NCI-H2029 (cell line): ENCODE results near the gene BACE2.
A peak's percentile ranks its signal among the peaks of the same experiment; 100 is the strongest.
"Not testable (repeated sequence)": the region's sequence is repeated elsewhere in the genome, so short reads cannot be mapped to it uniquely, and the experiment has no call there.

ENCODE experiments used
- DNase-seq: peaks from one replicate; lab custom pipeline; 2025; lab: John Stamatoyannopoulos, UW

BACE2 gene

DNA sequence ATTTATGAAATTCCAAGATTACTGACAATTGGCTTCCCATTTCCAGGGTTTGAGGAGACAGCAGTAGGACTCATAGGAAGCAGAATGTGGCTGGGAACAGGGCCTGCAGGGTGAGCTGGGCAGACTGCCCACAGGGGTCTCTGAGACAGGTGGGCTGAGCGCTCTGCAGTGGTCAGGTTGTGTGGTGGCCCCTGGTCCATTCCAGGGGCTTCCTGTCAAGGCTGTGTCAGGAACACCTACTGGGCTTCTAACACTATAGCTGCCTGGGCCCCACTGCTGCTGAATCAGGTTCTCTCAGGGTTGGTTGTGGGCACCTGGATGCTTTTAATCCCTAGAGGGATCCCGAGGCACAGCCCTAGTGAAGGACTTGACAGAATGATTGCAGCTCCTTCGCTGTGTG lies 72.1 kb downstream of the BACE2 start:
- DNase-seq, result no peak

DNA sequence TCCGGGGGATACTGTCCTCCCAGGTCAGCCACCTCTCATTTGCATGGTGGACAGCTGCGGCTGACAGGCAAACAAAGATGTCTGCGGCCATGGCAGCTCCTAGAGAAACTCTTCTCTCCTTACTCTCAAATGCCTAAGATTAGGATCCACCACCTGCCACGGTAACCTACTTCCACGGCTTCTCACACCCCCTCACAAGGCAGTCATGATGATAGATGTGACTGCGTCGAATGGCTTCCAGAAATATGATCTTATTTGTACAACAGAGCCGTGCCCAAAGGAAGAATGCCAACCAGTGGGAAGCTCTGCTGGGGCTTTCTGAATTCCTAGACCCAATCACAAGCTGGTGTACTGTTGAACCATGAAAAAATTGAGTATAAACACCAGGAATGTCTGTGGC lies 73.4 kb downstream of the BACE2 start:
- peak; percentile 96 for DNase-seq

DNA sequence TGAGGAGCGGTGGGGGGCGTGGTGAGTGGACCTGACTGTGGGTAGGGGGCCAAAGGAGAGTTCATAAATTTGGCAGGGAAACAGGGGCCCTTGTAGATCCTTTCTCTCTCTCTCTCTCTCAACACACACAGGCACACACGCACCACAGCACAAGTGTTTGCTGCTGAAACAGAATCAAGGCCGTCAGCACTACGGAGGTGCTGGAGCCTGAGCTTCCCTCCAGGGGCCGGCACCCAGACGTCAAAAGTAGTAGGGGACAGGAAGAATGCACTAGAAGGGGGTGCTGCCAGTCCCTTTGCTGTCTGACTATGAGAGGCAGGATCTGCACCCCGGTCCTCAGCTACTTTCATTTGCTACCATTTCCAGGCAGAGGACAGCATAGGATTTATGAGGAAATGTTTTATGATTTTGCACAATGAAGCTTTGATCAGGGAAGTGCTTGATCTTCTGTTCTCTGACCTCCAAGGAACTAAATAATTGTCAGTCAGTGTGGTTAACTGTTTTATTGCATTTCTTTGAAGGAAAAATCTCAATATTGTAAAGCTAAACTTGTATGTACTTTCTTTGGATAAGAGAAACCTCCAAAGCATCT lies 74.4 kb downstream of the BACE2 start:
- peak; percentile 38 for DNase-seq

DNA sequence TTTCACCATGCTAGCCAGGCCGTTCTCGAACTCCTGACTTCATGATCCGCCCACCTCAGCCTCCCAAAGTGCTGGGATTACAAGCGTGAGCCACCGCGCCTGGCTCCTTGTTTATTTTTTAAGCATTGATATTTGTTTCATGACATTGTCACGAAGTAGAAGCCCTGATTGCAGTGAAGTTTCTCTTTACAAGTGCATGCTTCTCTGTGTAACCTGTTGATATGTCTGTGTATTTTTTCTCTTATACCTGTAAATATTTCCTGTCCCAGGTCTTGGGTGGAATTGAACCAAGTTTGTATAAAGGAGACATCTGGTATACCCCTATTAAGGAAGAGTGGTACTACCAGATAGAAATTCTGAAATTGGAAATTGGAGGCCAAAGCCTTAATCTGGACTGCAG lies 75.1 kb downstream of the BACE2 start:
- DNase-seq, result no peak

DNA sequence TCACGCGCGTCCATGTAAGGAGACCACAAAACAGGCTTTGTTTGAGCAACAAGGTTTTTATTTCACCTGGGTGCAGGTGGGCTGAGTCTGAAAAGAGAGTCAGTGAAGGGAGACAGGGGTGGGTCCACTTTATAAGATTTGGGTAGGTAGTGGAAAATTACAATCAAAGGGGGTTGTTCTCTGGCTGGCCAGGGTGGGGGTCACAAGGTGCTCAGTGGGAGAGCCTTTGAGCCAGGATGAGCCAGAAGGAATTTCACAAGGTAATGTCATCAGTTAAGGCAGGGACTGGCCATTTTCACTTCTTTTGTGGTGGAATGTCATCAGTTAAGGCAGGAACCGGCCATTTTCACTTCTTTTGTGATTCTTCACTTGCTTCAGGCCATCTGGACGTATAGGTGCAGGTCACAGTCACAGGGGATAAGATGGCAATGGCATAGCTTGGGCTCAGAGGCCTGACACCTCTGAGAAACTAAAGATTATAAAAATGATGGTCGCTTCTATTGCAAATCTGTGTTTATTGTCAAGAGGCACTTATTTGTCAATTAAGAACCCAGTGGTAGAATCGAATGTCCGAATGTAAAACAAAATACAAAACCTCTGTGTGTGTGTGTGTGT lies 76.4 kb downstream of the BACE2 start:
- DNase-seq, result not testable (repeated sequence)

DNA sequence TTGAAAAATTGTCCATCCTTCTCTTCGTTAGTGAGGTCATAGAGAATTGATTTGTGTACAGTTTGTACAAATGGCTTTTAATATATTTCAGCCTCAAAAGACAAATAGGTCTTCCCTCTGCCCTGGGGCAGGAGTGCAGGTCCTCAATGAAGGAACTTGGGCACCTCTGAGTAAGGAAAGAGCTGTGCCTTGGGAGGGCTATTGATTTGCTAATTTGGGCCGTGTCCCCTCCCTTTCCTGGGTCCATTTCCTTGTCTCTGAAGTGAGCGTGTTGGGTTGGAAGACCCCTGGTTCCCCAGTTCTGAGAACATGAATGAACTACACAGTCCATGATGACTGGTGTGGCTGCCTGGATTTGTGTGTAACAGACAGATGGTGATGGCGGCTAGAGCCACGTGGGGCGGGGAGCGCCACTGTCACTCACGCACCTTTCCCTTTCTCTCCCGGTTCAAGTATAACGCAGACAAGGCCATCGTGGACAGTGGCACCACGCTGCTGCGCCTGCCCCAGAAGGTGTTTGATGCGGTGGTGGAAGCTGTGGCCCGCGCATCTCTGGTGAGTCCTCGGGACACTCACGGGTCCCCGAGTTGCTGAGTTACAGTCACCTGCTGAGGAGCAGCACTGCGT lies 77.7 kb downstream of the BACE2 start:
- DNase-seq, result no peak

DNA sequence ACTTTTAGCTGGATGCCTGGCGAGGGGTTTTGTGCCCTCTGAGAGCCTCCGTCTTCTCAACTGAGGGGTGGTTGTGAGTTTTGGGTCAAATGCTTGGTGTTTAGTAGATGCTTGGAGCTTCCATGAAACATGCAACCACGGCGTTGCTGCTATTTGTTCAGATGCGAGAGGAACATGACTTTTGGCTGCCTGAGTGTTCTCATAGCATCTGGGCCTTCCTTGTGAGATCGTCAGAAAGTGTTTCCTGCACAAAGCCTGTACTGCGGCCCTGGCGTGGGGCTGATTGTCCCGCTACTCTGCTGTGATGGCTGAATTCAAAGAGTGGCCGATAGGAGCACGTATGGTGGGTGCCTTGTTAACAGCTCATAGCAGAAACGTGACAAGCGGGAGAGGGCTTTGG lies 78.8 kb downstream of the BACE2 start:
- DNase-seq, result no peak

DNA sequence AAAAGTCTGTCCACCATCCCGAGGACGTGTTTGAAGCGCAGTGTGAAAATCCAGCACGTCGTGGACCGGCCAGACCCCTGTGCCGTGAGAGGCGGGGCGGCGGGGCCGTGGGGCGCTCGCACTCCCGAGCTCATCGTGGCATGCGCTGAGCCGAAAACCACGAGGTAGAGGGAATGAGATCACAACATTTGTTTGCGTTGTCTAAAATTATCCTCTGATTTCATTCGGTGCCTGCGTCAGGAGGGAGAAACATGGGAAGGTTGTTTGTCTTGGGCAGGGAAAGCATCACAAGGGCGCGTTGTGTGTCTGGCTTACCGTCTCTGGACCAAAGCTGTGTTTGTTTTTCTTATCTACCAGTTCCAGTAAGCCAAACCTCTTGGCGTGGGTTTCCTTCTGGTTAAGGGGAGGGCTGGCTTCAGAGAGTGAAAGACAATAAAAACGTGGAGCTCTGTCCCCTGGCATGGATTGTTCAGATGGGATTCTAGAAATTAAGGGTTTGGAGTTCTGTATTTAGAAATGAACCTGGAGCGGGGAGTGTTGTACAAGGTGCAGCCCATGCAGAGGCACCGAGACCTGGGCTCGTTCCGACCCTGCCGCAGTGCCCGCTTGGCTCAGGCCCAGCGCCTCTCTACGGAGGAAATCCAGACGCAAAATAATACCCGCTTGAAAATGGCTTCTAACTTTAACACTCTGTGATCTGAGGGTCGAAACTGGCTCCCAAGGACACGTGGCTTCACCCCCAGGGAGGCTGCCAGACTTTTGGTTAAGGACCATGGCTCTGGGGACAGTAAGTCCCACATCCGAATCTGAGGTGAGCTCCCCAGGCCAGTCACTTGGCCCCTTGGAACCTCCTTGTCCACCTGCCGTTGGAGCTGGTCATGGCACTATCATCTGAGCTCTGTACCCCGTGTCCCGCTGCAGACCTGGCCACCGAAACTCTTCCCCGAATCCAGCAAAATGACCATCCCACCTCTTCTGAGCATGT lies 79.9 kb downstream of the BACE2 start:
- peak; percentile 94 for DNase-seq

DNA sequence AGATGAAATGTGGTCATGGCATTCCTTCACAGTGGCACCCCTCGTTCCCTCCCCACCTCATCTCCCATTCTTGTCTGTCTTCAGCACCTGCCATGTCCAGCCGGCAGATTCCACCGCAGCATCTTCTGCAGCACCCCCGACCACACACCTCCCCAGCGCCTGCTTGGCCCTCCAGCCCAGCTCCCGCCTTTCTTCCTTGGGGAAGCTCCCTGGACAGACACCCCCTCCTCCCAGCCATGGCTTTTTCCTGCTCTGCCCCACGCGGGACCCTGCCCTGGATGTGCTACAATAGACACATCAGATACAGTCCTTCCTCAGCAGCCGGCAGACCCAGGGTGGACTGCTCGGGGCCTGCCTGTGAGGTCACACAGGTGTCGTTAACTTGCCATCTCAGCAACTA lies 81.5 kb downstream of the BACE2 start:
- DNase-seq, result no peak

DNA sequence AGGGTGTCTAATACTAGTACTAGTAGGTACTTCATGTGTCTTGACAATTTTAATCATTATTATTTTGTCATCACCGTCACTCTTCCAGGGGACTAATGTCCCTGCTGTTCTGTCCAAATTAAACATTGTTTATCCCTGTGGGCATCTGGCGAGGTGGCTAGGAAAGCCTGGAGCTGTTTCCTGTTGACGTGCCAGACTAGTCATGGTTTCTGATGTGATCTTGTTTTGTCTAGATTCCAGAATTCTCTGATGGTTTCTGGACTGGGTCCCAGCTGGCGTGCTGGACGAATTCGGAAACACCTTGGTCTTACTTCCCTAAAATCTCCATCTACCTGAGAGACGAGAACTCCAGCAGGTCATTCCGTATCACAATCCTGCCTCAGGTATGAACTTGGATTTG lies 82.6 kb downstream of the BACE2 start:
- peak; percentile 63 for DNase-seq

DNA sequence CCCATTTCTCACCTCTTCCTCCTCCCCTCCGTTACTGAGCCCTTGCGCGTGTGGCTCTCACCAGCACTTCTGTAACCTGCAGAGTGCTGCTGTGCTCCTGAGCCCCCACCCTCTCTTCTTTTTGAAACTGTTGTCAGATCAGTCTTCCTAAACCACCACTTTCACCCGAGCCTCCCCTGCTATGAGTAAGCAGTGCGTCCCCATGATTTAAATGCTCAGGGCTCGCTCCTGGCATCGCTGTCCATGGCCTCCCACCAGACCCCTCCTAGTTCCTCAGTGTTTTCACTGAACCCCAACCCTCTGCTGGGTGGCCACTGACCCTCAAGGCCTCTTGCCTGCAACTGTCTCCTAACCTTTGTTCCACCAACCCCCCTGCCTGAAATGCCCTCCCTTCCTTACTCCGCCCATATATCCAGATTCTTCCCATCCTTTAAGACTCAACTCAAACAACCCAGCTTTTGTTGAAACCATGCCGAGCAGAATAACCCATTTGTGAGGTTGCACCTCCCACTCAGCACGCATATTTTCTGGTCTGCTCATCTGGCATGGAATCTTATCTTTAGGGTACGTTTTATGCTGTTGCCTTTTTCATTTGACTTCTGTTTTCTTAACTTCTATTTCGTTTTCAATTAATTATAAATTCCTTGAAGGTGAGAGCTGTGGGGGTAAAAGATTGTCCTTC lies 84.1 kb downstream of the BACE2 start:
- no peak for DNase-seq

DNA sequence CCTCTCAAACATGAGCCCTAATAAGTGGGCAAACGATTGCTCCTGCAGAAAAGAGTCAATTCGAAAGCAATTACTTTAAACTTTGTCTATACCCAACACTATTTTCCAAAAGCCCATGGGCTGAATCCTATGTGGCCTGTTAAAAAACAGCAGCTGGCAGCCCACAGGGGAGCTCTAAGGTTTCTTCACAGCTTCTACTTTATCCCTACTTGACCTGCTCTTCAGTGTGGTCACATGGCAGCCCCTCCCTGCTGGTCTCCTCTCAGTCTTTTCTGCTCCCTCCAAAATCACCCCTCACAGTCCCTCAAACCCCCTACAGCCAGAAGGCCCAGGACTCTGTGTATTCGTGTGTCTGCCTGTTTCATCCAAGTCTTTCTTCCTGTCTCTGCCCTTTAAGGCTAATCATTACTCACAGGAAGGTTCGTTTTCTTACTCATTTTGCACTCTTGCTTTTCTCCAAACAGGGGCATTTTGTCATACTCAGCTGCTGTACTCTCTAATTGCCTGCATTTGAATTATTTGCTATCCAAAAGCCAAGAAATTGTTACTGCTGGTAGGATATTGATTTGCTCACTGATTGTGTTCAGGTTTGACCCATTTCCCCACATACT lies 86.2 kb downstream of the BACE2 start:
- no peak for DNase-seq

DNA sequence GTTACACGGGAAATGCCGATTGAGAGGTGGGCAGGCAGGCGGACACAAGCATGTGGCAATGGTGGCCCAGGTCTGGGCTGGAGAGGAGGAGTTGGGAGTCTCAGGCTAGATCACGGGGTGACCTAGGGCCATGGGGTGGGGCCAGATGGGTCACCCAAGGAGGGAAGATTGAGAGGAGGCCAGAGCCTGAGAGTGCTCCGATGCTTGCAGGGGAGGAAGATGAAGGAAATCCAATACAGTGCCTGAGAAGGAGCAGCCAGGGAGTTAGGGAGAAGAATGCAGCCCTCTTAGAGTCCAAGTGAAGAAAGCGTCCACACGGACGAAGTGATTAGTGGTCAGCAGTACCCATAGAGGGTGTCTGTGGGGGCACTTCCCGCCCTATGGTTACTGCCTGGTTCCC lies 87.2 kb downstream of the BACE2 start:
- no peak for DNase-seq

DNA sequence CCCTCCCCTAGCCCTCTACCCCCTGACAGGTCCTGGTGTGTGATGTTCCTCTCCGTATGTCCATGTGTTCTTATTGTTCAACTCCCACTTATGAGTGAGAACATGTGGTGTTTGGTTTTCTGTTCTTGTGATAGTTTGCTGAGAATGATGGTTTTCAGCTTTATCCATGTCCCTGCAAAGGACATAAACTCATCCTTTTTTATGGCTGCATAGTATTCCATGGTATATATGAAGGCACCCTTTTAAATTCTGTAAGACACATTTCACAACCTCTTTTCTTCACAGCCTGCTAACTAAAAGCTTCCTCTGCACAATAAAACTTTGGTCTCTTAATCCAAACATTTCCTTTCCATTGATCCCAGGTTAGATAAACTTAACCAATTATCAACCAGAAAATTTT lies 88.3 kb downstream of the BACE2 start:
- DNase-seq, result not testable (repeated sequence)

DNA sequence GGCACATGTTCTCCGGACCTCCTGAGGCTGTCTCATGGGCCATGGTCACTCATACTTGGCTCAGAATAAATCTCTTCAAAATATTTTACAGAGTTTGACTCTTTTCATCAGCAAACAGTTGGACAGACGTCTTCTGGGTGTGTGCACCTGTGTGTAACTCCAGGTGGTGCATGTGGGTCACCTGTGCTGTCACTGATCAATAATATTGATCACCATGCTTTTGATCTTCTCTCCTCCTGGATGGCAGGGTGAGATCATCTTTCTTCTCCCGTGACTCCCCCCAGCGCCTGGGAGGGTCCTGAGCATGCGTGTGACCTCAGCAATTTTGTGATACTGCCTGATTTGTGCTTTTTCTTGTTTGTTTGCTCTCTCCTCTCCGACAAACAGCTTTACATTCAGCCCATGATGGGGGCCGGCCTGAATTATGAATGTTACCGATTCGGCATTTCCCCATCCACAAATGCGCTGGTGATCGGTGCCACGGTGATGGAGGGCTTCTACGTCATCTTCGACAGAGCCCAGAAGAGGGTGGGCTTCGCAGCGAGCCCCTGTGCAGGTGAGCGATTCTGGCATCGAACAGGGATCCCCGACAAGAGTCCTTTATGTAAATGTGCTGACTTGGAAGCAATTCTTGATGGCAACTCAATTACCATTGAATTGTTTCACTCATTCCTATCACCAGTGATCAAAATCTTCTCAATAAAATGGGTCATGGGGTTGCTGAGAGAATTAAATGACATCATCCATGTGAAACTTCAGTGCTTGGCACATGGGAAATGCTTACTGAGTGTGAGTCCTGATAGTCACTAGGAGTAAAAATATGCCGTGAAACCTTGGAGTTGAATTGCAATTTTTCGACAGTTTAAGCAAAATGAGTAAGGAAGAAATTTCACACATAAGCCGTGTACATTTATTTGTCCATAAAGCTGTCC lies 89.1 kb downstream of the BACE2 start:
- DNase-seq, result no peak

DNA sequence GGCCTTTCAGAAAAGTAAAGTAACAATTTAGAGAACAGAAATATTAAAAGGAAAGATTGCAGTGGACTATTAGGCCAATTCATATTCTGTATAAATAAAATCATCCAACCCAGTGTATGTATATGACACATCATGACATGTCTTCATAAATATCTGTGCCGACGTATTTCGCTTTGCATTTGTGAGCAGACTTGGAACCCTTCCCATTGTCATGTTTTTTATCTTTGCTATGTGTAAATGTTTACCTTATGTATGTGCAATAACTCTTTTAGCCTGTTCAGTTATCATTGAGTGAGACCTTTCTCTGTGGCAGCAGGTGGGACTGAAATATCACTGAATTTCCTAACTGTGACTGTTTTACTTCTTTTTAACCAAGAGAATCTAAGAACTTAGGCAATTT lies 90.7 kb downstream of the BACE2 start:
- peak; percentile 35 for DNase-seq

DNA sequence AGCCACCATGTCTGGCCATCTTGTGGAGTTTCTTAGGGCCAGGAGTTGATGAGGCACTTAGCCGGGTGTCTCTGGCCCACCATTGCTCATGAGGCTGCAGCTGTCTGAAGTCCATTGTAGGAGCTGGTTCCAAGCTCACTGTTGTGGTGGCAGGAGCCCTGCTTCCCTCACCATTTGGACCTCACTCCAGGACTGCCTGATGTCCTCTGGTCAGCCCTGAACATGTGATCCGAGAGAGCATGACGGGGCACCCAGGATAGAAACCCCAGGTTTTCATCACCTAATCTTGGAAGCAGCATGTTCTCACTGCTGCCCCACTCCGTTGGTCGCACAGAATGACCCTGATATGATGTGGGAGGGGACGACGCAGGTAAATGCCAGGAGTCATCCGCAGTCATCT lies 92.5 kb downstream of the BACE2 start:
- no peak for DNase-seq

DNA sequence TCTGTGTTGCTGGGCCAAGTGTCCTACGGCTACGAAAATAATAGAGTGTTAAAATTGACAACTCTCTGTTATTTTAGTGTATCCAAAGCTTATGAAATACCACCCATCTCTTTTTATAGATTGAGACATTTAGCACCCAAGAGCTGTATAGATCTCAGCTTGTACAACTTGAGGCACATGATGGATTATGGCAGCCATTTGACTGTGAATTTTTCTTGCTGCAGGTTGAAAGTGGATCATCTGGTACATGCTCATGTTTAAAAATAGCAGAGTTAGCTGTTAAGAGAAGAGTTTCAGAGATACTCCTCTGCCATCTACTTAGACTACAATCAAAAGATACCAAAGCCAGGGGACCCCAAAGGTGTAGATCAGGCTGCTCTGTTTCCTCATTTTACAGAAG lies 99.4 kb downstream of the BACE2 start:
- no peak for DNase-seq

DNA sequence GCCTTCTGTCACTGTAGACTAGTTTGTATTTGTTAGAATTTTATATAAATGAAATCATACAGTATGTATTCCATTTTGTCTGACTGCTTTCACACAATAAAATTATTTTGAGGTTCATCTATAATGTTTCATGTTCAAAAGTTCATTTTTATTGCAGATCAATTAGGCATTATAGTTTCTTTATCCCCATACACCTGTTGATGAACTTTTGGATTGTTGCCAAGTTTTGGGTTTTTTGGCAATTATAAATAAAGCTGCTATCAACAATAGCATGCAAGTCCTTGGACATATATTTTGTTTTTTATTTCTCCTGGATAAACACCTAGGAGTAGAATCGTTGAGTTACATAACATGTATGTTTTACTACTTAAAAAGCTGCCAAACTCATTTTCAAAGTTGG lies 101.6 kb downstream of the BACE2 start:
- no peak for DNase-seq

DNA sequence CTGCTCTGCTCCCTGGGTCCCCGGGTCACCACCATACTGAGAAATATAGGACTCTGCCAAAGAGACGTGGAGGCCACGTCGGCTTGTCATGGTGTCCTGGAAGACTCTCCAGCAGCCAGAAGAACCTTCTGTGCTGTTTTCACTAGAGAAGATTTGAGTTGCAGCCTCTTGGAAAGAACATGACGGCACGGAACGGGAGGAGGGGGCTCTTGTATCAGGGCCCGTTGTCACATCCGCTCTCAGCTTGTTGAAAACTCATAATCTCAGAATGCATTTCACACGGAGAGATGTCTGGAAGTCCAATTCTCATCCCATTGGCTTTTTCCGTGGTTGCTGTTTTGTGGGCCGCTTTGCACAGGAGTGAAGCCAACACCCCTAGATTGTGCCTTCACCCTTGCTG lies 109.2 kb downstream of the BACE2 start:
- DNase-seq, result no peak

DNA sequence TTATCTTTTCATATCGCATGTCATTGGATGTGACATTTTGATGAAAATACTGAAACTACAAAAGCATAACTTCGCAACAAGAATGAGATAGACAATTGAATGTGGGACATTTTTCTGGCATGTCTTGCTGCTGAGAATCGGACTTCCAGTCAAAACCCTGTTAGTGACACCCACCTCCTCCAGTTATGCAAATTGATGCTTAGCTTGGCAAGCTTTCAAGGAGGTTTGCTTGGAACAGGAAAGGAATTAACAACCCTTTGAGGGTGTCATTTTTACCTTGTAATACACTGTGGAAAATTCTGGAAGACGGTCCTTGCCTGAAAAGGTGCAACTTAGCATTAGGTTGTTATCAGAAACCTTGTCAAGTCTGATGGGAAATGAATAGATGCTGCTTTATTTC lies 109.9 kb downstream of the BACE2 start:
- DNase-seq, result no peak
